Measurements from ENCODE around the gene OGFOD3.

OGFOD3 gene

DNA sequence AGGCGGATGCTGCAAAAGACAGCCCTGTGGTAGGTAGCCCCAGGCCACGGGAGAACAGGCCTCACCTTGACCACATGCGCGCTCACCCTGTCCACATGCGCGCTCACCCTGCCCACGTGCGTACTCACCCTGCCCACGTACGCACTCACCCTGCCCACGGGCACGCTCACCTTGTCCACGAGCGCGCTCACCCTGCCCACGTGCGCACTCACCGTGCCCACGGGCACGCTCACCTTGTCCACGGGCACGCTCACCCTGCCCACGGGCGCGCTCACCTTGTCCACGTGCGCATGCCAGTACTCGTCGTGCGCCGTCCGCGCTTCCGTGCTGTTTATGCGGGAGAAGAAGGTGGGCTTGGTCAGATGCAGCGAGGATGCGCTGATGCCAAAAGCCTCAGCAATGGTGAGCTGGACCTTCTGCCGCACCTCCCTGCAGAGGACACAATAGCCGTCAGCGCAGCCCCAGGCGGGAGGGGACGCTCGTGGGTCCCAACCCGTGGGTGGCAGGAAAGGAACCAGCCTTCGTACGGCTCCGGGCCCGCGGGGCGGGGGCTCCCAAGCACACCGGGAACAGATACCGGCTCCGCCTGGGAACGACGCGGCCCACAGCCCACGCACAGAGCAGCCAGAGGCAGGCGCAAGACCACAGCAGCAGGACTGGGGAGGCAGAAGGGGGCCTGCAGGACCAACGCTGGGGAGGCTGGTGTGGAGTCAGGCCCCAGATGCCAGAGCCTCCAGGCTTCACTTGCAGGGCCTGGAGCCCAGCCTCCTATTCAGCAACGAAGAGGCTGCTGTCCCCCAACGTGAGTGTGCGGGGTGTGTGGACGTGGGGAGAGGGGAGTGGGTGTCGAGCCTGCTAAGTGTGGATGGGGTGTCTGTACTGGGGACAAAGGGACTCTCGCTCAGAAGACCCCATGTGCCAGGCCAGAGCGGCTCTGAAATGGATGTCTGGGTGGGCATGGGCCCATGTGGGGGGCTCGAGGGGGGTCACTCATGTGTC is 14.4 kb downstream of the OGFOD3 start:
- DNase-seq, result no peak

DNA sequence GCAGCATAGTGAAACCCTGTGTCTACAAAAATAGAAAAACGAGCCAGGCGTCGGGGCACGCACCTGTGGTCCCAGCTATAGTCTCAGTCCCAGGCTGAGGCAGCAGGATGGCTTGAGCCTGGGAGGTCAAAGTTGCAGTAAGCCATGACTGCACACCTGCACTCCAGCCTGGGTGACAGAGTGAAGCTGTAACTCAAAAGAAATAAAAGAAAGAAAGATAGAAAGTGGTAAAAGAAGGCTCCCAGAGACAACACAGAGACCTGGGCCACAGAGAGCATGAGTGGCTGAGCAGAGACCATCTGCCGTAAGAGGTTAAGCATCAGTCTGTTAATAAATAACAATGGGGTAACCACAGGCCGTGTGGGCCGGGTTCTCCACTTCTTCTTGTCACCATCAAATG is 15.5 kb downstream of the OGFOD3 start:
- DNase-seq, result no peak

DNA sequence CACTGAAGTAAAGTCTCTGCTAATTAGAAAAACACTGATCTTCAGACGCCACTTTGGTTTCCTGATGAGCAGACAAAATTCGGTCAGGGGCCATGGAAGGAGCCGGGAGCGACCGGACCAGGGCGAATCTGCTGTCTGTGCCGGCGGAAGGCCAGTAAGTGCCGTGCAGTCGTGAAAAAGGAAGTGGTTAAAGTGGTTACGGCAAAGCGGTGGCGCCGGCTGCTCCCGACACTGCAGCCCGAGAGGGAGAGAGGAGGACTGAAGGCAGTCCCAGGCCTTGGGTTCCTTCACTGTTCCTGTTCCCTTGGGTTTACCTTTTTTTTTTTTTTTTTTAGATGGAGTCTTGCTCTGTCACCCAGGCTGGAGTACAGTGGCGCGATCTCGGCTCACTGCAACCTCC is 17.6 kb downstream of the OGFOD3 start:
- DNase-seq, result peak; percentile 20 to 37

DNA sequence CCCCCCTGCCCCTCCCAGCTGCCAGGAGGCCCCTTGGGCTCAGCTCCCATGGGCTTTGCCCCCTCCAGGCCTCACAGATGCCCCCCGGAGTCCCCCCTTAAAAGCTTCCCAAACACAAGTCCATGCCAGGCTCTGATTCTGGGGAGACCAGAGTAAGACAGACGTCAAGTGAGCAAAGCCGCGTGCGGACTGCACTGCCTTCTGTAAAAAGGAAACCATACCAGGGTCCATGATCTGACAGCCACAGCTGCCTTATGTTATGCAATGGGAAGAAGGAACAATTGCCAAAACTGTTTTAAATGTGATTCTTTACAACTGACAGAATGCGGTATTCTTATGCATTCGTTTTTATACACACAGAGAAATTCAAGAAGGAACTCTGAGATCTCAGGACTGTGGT is 18.2 kb downstream of the OGFOD3 start:
- no peak for DNase-seq

DNA sequence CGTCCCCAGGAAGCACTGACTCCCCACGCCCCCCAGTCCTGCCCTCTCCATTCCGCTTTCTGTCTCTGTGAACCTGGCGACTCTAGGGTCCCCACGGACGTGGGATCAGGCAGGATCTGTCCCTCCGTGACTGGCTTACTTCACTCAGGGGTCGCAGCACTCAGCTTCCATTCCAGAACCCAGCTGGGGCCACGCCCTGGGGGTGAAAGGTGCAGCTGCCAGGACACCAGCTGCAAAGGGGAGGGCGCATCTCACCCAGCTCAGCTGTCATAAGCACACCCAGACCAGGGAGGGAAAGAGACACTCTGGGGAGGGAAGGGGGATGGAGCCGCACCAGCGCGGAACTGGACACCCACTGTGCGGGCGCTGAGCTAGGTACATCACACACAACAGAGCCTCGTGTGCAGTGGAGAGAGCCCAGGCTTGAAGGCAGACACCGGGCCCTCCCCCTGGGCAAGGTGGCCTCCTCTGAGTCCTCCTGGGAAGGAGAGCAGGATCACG is 18.7 kb downstream of the OGFOD3 start:
- no peak for DNase-seq

DNA sequence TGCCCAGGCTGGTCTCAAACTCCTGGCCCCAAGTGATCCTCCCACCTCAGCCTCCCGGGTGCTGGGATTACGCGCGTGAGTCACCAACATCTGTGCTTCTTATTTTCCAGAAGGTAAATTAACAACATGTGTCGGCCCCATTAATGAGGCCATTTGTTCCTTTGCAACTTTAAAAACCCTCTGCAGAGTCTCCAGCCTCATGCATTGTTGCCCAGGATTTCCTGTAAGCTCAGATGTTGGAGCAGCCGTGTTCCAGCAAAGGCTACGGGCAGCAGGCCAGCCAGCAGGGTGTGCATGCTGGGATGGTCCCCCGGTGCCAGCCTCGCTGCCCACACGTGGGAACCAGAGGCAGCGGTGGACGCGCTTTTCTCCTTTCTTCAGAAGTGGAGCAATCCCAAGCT is 19.3 kb downstream of the OGFOD3 start:
- DNase-seq, result no peak

DNA sequence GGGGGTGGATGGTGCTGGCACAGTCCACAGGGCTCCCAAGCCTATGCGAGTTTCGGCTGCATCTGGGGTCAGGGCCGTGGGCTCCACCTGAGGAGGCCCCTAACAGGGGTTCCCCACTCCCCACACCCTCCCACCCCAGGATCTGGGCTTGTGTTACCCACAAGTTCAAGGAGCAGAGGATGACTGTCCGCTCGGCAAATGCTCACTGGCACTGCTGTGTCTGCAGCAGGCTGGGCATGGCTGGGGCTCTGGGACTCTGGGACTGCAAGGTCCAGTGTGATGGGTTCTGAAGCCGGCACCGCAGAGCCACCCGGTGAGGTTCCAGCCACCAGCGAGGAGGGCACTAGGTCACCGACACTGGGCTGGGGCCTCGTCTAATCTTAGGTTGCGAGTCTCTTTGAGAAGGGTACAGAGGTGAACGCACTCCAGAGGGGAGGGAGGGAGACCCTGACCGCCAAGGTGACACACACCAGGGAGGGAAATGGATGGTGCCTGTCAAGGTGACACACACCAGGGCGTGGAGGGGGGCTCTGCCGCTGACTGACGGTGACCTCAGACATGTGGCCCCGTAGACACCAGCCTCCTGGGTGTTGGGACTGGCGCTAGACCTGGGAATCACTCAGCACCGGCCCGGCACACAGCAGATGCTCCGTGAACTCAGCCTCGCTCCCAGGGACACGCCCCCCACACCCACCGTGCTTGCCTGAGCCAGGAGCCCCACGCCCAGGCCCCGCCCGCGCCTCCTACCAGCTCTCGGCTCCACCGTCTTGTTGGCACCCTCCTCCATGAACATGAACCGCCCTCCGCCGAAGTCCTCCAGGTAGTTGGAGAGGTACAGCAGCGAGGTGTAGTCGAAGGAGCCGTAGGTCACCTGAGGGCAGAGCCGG is 20.7 kb downstream of the OGFOD3 start:
- no peak for DNase-seq

DNA sequence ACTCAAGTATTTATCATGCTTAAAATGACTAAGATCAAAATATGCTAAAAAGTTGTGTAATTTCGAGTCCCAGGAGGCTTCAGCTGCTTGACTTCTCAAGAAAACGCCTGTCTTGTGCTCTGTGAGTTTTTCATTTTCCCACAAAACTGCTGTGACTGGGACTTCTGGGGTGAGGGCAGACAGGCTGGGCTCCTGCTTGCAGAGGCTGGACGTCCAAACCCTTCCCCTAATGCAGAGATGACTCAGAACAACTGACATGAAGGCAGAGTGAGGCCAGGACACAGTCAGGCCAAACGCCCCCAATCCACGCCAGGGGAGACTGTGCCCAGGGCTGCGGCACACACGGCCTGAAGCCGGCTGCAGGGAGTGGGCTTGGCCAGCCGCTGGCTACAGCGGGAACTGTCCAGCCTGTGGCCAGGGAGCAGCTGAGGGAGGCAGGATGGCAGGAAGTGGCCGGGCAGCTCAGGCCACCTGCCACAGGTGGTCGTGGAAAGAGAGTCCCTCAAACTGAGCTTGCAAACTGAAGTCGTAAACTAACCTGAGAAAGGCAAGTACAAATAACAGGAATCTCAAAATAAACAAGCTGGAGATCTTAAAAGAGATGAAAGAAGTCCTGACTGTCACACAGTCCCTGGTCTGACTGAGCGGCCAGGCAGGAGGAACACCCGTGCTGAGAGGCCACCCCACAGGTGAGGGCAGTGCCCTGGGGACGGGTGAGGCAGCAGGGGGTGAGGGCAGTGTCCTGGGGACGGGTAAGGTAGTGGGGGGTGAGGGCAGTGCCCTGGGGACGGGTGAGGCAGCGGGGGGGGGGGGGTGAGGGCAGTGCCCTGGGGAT is 21.6 kb downstream of the OGFOD3 start:
- no peak for DNase-seq

DNA sequence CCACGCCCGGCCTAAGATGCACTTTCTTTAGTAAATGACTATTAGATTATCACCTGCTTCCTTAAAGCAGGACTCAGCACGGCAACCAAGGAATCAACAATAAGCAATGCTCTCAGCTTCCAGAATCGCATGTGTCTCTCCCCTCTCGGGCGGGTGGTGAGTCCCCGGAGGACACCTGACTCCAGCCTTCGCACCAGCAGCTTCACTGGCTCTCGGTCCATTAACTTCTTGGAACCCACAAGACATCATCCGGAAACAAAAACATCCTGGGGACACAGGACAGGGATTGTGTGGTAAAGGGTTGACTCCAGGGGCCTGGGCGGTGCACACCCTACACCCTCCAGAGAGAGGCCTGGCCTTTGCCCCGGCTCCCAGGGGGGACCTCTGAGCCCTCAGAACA is 24.1 kb downstream of the OGFOD3 start:
- no peak for DNase-seq

DNA sequence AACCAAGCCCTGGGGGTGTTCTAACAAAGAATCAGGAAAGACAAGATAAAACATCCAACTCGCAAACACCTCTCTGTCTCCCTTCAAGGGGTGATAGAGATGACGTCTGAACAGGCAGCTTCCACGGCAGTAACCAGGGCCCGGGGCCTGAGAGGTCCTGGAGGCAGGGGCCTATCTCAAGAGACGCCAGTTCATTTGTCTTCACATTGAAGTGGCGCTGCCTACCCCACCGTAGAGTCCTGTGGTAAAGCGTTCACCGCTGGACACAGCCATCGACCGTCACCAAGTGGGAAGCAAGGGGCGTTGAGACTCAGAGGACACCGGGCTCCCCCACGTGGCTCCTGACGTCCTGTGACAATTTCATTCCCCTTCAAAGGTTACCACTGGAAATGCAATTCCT is 25.4 kb downstream of the OGFOD3 start:
- no peak for DNase-seq

DNA sequence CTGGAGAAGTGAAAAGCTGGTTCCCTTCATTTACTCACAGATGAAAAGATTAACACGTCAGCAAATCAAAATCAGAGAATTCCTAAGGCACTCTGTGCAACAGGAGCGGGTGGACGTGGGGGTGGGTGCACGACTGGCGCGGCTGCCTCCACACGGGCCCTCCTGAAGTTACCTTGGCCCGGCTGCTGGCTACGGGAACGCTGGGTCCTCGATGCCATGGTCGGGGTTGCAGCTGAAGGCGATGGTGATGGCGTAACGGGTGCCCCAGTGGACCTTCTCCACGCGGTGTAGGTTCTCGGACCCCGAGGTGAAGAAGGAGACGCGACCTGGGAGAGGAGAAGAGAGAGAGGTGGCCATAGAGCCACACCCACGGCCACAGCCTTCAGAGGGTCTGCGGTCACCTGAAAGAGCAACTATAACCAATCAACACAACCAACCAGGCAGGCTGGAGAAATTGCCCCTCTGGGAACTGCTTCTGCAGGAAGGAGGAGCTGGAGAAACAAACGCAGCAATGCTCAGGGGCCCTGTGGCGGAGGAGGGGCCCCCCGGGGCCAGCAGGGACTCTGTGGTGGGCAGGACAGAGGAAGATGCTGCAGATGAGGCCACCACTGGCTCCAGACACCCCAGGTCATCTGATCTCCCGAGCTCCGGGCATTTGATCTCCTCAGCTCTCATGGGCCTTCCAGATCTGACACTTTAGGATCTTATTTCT is 26.0 kb downstream of the OGFOD3 start:
- no peak for DNase-seq

DNA sequence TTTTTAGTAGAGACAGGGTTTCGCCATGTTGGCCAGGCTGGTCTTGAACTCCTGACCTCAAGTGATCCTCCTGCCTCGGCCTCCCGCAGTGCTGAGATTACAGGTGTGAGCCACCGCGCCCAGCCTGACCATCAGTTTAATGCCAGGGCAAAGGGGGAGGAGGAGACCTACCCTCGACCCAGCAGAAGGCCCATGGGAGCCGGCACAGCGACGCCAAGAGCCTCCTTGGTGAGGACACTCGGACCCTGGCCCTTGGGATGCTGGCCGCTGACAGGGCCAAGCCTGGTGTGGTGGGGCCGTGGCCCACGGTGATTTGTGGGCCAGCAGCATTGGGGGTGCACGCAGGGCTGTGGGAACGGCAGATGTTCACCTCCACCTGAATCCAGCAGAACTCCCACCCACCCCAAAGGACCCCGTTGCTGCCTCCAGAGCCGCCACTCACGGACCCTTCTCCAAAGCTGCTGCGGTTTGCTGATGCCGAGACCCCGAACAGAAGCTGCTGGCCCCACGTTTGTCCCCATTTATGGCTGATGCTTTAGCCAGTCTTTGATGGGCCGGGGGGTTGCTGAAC is 26.8 kb downstream of the OGFOD3 start:
- DNase-seq, result no peak

DNA sequence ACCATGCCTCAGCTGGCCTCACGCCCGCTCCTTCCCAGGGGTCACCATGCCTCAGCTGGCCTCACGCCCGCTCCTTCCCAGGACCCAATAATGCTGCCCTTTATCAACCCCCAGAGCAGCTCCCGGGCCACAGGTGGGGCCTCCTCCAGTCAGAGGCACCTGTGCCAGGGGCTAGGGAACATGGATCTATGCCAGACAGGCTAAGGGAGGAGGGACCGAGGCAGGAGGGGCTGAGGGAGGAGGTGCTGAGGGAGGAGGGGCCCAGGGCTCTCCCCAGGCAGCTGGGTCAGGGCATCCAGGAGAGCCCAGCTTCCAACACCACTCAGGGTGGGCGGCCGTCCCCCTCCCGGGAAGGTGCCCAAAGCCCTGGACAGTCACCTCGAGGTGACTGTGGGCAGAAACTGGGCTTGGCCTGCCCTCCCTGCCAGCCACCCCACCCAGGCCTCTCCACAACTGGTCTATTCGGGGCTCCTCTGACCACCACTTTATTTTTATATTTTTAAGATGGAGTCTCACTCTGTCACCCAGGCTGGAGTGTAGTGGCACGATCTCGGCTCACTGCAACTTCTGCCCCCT is 27.4 kb downstream of the OGFOD3 start:
- no peak for DNase-seq

DNA sequence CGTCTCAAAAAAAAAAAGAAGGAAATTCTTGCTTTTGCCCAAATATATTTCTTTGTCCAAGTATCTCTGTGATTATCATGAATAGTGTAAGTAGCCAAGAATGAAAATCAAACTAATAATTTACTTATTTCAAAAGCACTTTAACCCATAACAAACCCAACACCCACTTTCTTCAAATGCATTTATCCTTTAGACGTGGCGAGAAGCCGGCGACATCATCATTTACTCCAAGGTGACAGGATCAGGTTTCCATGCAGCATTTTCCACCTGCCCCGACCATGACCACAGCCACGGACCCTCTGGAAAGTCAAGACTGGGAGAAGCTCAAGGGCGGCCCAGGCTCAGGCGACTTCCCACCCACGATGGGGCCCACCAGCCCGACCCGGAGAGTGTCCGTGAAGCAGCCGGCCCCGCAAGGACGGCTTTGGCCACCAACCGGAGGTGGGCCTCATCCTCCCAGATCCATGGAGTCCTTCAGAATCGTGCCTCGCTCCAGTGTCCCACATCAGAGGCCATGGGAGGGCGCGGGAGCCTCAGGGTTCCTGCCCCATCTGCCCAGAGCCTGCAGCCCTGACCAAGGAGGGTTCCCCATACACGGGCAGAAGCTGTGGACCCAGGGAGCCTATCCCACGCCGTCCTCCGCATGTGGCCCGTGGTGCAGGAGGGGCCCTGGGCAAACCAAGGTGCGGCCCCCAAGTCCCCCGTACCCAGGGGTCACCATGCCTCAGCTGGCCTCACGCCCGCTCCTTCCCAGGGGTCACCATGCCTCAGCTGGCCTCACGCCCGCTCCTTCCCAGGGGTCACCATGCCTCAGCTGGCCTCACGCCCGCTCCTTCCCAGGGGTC is 28.1 kb downstream of the OGFOD3 start:
- no peak for DNase-seq

DNA sequence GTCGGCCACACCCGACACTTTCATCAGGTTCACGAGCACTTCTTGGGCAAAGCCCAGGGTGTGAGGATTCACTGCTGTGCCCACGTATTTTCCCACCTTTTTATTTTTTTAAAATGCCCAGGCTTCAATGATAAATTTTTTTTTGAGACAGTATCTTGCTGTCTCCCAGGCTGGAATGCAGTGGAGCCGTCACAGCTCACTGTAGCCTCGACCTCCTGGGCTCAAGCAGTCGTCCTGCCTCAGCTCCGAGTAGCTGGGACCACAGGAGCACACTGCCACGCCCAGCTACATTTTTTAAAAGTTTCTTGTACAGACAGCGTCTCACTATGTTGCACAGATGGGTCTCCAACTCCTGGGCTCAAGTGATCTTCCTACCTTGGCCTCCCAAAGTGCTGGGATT is 29.0 kb downstream of the OGFOD3 start:
- no peak for DNase-seq

DNA sequence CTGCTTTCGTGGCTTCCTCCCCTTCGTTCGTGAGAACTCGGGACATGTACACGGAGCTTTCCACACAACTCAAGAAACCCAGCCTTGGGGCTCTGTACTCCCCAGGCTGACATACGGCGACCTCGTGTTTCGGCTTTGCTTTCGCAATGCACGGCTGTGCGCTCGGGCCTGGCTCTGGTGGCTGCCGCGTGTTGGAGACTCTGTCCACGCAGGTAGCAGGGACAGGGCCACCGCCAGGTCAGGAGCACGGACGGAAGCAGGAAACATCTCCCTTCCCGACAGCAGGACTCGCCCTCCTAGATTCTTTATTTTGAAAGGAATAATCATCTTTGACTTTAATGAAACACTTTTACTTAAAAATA is 29.5 kb downstream of the OGFOD3 start:
- no peak for DNase-seq

DNA sequence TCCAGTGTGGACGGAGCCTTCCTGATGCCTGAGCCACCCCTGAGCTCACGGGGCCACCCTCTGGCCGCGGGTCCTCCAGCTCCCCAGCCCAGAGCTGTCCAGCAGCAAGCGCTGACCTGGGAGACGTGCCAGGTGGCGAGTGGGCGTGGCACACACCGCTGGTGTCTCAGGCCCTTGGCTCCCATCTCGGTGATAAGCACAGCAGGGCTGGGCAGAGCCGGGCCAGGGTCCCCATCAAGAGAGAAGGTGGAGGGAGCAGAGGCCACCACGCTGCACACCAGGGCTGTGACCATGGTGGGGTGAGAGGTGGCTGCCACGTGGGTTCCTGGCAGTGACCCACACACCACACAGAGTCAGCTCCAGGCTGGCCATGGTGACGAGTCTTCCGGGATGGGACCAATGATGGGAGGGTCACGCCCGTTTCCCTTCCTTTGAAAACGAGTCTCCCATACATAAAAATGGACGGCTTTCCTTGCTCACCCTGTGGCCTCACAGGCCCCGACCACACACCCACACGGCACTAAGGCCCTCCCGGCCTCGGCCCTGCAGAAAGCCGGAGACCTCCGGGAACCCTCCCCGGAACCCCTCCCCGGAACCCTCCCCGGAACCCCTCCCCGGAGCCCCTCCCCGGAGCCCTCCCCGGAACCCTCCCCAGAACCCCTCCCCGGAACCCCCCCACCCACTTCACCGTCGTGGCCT is 30.0 kb downstream of the OGFOD3 start:
- DNase-seq, result no peak

DNA sequence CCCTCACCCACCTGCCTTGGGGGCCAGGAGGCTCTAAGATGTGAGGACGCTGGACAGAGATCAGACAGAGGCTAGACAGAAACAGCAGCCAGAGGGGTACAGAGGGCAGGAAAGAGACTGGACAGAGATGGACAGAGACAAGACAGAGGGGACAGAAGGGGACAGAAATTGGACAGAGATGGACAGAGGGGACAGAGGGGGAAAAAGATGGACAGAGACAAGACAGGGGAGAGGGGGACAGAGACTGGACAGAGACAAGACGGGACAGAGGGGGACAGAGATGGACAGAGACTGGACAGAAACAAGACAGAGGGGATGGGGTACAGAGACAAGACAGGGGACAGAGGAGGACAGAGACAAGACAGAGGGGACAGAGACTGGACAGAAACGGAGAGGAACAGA is 30.7 kb downstream of the OGFOD3 start:
- no peak for DNase-seq

DNA sequence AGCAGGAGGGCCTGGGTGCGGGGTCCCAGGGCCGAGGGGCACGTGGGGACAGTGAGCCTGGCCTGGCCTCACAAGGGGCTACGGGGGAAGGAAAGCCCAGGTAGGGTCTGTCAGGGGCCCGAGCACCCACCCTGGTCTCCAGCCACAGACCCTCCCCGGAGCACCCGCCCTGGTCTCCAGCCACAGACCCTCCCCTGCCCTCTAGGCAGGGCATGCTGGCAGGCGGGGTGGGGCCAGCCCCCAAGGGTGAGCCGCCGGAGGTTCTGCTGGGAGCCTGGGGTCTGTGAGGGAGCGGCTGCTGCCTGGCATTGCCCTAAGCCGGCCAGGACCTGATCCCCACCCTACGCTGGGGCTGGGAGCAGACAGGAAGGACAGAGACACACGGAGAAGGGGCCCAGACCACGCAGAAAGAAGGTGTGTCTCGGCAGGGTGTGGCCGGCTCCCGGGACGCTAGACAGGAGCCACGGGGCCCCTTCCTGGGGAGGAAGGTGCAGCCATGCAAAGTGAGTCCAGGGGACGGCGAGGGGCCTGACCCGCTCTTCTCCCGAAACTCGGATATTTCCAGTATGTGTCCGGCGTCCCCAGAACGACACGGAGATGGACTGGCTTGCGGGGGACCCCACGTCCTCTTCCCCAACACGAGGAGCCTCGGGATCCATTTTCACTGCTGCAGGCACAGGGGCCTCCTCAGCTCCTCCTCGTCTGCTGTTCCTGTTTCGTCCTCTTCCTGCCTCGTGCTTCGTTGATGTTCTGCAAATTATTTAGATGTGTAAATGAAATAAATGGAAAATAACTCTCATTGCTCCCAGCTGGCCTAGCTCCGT is 31.3 kb downstream of the OGFOD3 start:
- no peak for DNase-seq
